SK-N-SH (cell line): Measurements from ENCODE around the gene RAB3D. TPM values are rescaled to one million over a fixed set of nuclear protein-coding genes. Genes with fewer than 3 reads are reported as not detected.

Experiments used
- CTCF ChIA-PET: fragments of 300-600, 350-600 bp; formaldehyde crosslinking; extraction: SDS; loops from one replicate; lab custom pipeline; 2021; lab: Yijun Ruan, JAX
- POLR2A ChIA-PET: fragments of 350-600 bp; sonication (Branson Sonifier 250); formaldehyde crosslinking; extraction: SDS; loops from one replicate; lab custom pipeline; 2020; ENCODE audit warnings: antibody characterized with exemption, inconsistent platforms; lab: Yijun Ruan, JAX
- DNase-seq: peaks from one replicate; pipeline ENCODE4 v3.0.0; 2012
- H2AFZ ChIP-seq: fragments of 200-600 bp; sonication (generic); 2 replicates; pipeline ENCODE4 v1.8.1; 2016; ENCODE audit warnings: antibody characterized with exemption, mild to moderate bottlenecking, low read depth
- H3F3A ChIP-seq: fragments of 200-600 bp; sonication (generic); replicated peaks from 2 replicates; pipeline ENCODE3; 2016; ENCODE audit warnings: antibody characterized with exemption, mild to moderate bottlenecking; ENCODE audit not compliant: insufficient read depth
- H3K27ac ChIP-seq, 2 experiments: fragments of 200-500 bp in 1 of 2; fragments of 200-600 bp in 1 of 2; sonication (Bioruptor generic) in 1 of 2; sonication (generic), shearing (Covaris generic) in 1 of 2; 2 replicates each; pipeline versions ENCODE4 v1.5.1 to v1.6.1; 2014 to 2016; ENCODE audit warnings: low read depth in 2 of 2, inconsistent platforms in 1 of 2, low read length in 1 of 2, mild to moderate bottlenecking in 1 of 2, mixed read lengths in 1 of 2
- H3K27me3 ChIP-seq: fragments of 200-600 bp; sonication (generic), shearing (Covaris generic); 2 replicates; pipeline ENCODE4 v1.6.1; 2016; ENCODE audit warnings: mixed run types; ENCODE audit not compliant: insufficient read depth
- H3K36me3 ChIP-seq, 2 experiments: fragments of 200-500 bp in 1 of 2; fragments of 200-600 bp in 1 of 2; sonication (Bioruptor generic) in 1 of 2; sonication (generic) in 1 of 2; replicated peaks in 1 of 2; 2 replicates each; pipeline versions ENCODE3 to v1.5.1; 2014 to 2016; ENCODE audit warnings: low read length in 1 of 2, mild to moderate bottlenecking in 1 of 2; ENCODE audit not compliant: insufficient read depth in 2 of 2, control insufficient read depth in 1 of 2
- H3K4me1 ChIP-seq, 2 experiments: fragments of 200-500 bp in 1 of 2; fragments of 200-600 bp in 1 of 2; sonication (Bioruptor generic) in 1 of 2; sonication (generic), shearing (Covaris generic) in 1 of 2; 2 replicates each; pipeline versions ENCODE4 v1.5.1 to v1.6.1; 2014 to 2016; ENCODE audit warnings: low read depth in 1 of 2, low read length in 1 of 2, mixed run types in 1 of 2; ENCODE audit not compliant: insufficient read depth in 2 of 2, control insufficient read depth in 1 of 2
- H3K4me2 ChIP-seq: fragments of 200-600 bp; sonication (generic), shearing (Covaris generic); 2 replicates; pipeline ENCODE4 v1.6.1; 2017; ENCODE audit warnings: mixed run types
- H3K4me3 ChIP-seq, 2 experiments: fragments of 200-500 bp in 1 of 2; fragments of 200-600 bp in 1 of 2; sonication (Bioruptor generic) in 1 of 2; sonication (generic), shearing (Covaris generic) in 1 of 2; 2 replicates each; pipeline versions ENCODE4 v1.5.1 to v1.8.1; 2014 to 2016; ENCODE audit warnings: low read depth in 2 of 2, inconsistent platforms in 1 of 2, low read length in 1 of 2, mild to moderate bottlenecking in 1 of 2, mixed read lengths in 1 of 2, moderate library complexity in 1 of 2
- H3K79me2 ChIP-seq: fragments of 200-600 bp; sonication (generic); 2 replicates; pipeline ENCODE4 v1.8.1; 2017; ENCODE audit warnings: mild to moderate bottlenecking; ENCODE audit not compliant: insufficient read depth
- H3K9ac ChIP-seq: fragments of 200-600 bp; sonication (generic); 2 replicates; pipeline ENCODE4 v1.6.1; 2017; ENCODE audit warnings: mixed run types
- H3K9me2 ChIP-seq: fragments of 200-600 bp; sonication (generic); 2 replicates; pipeline ENCODE4 v1.6.1; 2017; ENCODE audit warnings: mixed run types
- H3K9me3 ChIP-seq: fragments of 200-600 bp; sonication (generic); 2 replicates; pipeline ENCODE4 v1.6.1; 2017; ENCODE audit warnings: mixed run types, mild to moderate bottlenecking, moderate library complexity
- H4K20me1 ChIP-seq: fragments of 200-600 bp; sonication (generic); 2 replicates; pipeline ENCODE4 v1.6.1; 2017; ENCODE audit warnings: mild to moderate bottlenecking, mixed run types; ENCODE audit not compliant: insufficient read depth
- FOSL2 ChIP-seq: IDR thresholded peaks from 2 replicates; pipeline ENCODE4 v1.4.0; 2012; ENCODE audit warnings: low read depth, mild to moderate bottlenecking, moderate library complexity, borderline replicate concordance
- FOXJ3 ChIP-seq: sonication (generic); formaldehyde crosslinking; IDR thresholded peaks from 2 replicates; pipeline ENCODE4 v1.5.1; 2020; ENCODE audit warnings: mild to moderate bottlenecking, missing genetic modification reagents
- IRF3 ChIP-seq: fragments of 150-350 bp; IDR thresholded peaks from 2 replicates; pipeline ENCODE4 v1.6.1; 2016; ENCODE audit warnings: mild to moderate bottlenecking, low read depth, low read length
- MEF2A ChIP-seq: IDR thresholded peaks from 2 replicates; pipeline ENCODE4 v1.4.0; 2012; ENCODE audit warnings: low read depth, borderline replicate concordance
- NFIC ChIP-seq: IDR thresholded peaks from 2 replicates; pipeline ENCODE4 v1.4.0; 2012; ENCODE audit warnings: borderline replicate concordance
- PBX3 ChIP-seq: IDR thresholded peaks from 2 replicates; pipeline ENCODE4; 2012
- RAD21 ChIP-seq: IDR thresholded peaks from 2 replicates; pipeline ENCODE4 v1.6.1; 2012; ENCODE audit warnings: mild to moderate bottlenecking, low read length
- REST ChIP-seq: IDR thresholded peaks from 2 replicates; pipeline ENCODE4 v1.6.1; 2012; ENCODE audit warnings: mild to moderate bottlenecking, low read depth, low read length, moderate library complexity
- RFX5 ChIP-seq: IDR thresholded peaks from 2 replicates; pipeline ENCODE4 v1.6.1; 2012; ENCODE audit warnings: mild to moderate bottlenecking, improper control_type of control experiment, low read length
- SIN3A ChIP-seq: IDR thresholded peaks from 2 replicates; pipeline ENCODE4 v1.6.1; 2012; ENCODE audit warnings: low read depth, mild to moderate bottlenecking, low read length, moderate library complexity, borderline replicate concordance
- TEAD4 ChIP-seq: IDR thresholded peaks from 2 replicates; pipeline ENCODE4 v1.4.0; 2012; ENCODE audit warnings: mild to moderate bottlenecking, borderline replicate concordance; ENCODE audit not compliant: insufficient read depth
- USF1 ChIP-seq: IDR thresholded peaks from 2 replicates; pipeline ENCODE4 v1.4.0; 2012; ENCODE audit warnings: low read depth, borderline replicate concordance
- YY1 ChIP-seq: IDR thresholded peaks from 2 replicates; pipeline ENCODE4 v1.4.0; 2012; ENCODE audit warnings: low read depth, mild to moderate bottlenecking
- WGBS: methylation state at CpG from one replicate; pipeline ENCODE4 v1.1.6; 2017; ENCODE audit warnings: low lambda C conversion rate; 5-methylcytosine and 5-hydroxymethylcytosine counted together
- polyA plus RNA-seq, 3 experiments: library from polyadenylated mRNA; depleted of rRNA; stranded (reverse); fragments of >200 nt; gene quantifications; 2 replicates each; pipeline ENCODE4 v1.2.3, GENCODE V29; 2012

RAB3D gene
- polyA plus RNA-seq, 1 of the 3 experiments (the other 2 are of a cell fraction) = 27.0 TPM

GRCh38 chr19:11325544-11325943 is 13.9 kb downstream of the RAB3D start:
- no peaks in the 10 kb centered on the region for H3K9me3 ChIP-seq
- H3F3A ChIP-seq = peaks cover 13% of the 10 kb centered on the region
- WGBS = 89% methylated on average over 7 of the region's 7 CpGs
- no peak overlapping the region for H3K9ac ChIP-seq
- TF ChIP-seq TEAD4 (no peak), NFIC (no peak), MEF2A (no peak), PBX3 (no peak), REST (no peak), SIN3A (no peak), RFX5 (no peak), FOSL2 (no peak), USF1 (no peak), YY1 (no peak), RAD21 (no peak), IRF3 (no peak), FOXJ3 (no peak)
- peaks cover 0 to 5% of the 10 kb centered on the region in 2 experiments for H3K36me3 ChIP-seq
- H3K27ac ChIP-seq = no peak overlapping the region
- H3K4me2 ChIP-seq = no peak overlapping the region
- H2AFZ ChIP-seq = no peak overlapping the region
- no peaks in the 10 kb centered on the region for H3K27me3 ChIP-seq
- CTCF ChIA-PET = interaction anchor here (0.8 to 2.2 kb wide), 7 partner anchors 14 to 157 kb away, joined by 3 to 10 read pairs (median 3); partner anchors contain the start of genes RAB3D and TSPAN16
- no peak for DNase-seq
- H3K9me2 ChIP-seq = no peaks in the 10 kb centered on the region
- H3K79me2 ChIP-seq = no peaks in the 10 kb centered on the region
- H4K20me1 ChIP-seq = no peaks in the 10 kb centered on the region
- peaks cover 9 to 19% of the 10 kb centered on the region in 2 experiments for H3K4me1 ChIP-seq
- no peak overlapping the region for H3K4me3 ChIP-seq
- POLR2A ChIA-PET = interaction anchor here (0.6 to 2.5 kb wide), 2 partner anchors 13 to 19 kb away, joined by 3 to 17 read pairs; partner anchors contain the start of gene RAB3D
